ENCODE data around the gene UNC5C. TPM values are rescaled to one million over a fixed set of nuclear protein-coding genes. Genes with fewer than 3 reads are reported as not detected.

Gene UNC5C
- total RNA-seq: not detected
- total RNA-seq (2013): not detected

- 2% methylated on average over 37 of the region's 37 CpGs for WGBS (ENCODE audit: insufficient coverage)
- intact Hi-C loops (cut with micrococcal nuclease): no loop called here
Measured at GRCh38 chr4:95548738-95549245, at the start of gene UNC5C. Gene UNC5C, minus strand, starts transcription at chr4:95548973.

GRCh38 chr4:95596676-95597075, 47.9 kb upstream of the UNC5C start:
- TF ChIP-seq CTCF (IDR thresholded peaks at IDR 0.05): no peak
- Mint-ChIP-seq H3K36me3 (no peaks in the 10 kb centered on the region), H3K27me3 (ENCODE audit: low read depth in 2 of 2) (no peaks in the 10 kb centered on the region), H3K4me1 (no peaks in the 10 kb centered on the region), H3K9me3 (no peaks in the 10 kb centered on the region), H3K27ac (no peak overlapping the region), H3K4me3 (no peak overlapping the region)
- H3K4me3 ChIP-seq (ENCODE audit: low read length): no peak overlapping the region
- ATAC-seq (no peak), DNase-seq (no peak)
- no peaks in the 10 kb centered on the region for H3K27me3 ChIP-seq (ENCODE audit: control insufficient read depth, insufficient read depth, low read length)
- H3K36me3 ChIP-seq (ENCODE audit: control insufficient read depth, insufficient read depth, low read length): no peaks in the 10 kb centered on the region
- intact Hi-C loops (cut with micrococcal nuclease): no loop called here
- no peak overlapping the region for H3K27ac ChIP-seq (ENCODE audit: low read length)
- H3K9me3 ChIP-seq (ENCODE audit: control insufficient read depth, insufficient read depth, low read length): no peaks in the 10 kb centered on the region
- no peaks in the 10 kb centered on the region for H3K4me1 ChIP-seq (ENCODE audit: control insufficient read depth, insufficient read depth, low read length)
- 90% methylated on average over 5 of the region's 7 CpGs for WGBS (ENCODE audit: insufficient coverage)

More at GRCh38 chr4:95548738-95549245, at the start of gene UNC5C:
- Histone ChIP-seq H3K4me1 (ENCODE audit: control insufficient read depth, insufficient read depth, low read length) (peaks cover 17% of the 10 kb centered on the region), H3K36me3 (ENCODE audit: control insufficient read depth, insufficient read depth, low read length) (no peaks in the 10 kb centered on the region), H3K4me3 (ENCODE audit: low read length) (peak within 1 kb of the TSS; percentile 38), H3K9me3 (ENCODE audit: control insufficient read depth, insufficient read depth, low read length) (no peaks in the 10 kb centered on the region), H3K27me3 (ENCODE audit: control insufficient read depth, insufficient read depth, low read length) (peaks cover 5% of the 10 kb centered on the region), H3K27ac (ENCODE audit: low read length) (no peak within 1 kb of the TSS)
- peak in 1 of 3 donors; percentile 20 for ATAC-seq
- Mint-ChIP-seq H3K4me3 (peak within 1 kb of the TSS; percentile 90), H3K27me3 (ENCODE audit: low read depth in 2 of 2) (peaks cover 24 to 31% of the 10 kb centered on the region in 2 donors), H3K4me1 (peaks cover 12 to 19% of the 10 kb centered on the region in 2 donors), H3K9me3 (no peaks in the 10 kb centered on the region), H3K36me3 (no peaks in the 10 kb centered on the region), H3K27ac (peak within 1 kb of the TSS in 1 of 2 donors; percentile 66)
- DNase-seq: no peak
- no peak for TF ChIP-seq CTCF (IDR thresholded peaks at IDR 0.05)

GRCh38 chr4:95594629-95595028, 45.9 kb upstream of the UNC5C start:
- no peaks in the 10 kb centered on the region for H3K36me3 ChIP-seq (ENCODE audit: control insufficient read depth, insufficient read depth, low read length)
- H3K36me3 Mint-ChIP-seq: no peaks in the 10 kb centered on the region
- no peaks in the 10 kb centered on the region for H3K4me1 Mint-ChIP-seq
- H3K4me3 Mint-ChIP-seq: no peak overlapping the region
- no peaks in the 10 kb centered on the region for H3K9me3 Mint-ChIP-seq
- no peaks in the 10 kb centered on the region for H3K9me3 ChIP-seq (ENCODE audit: control insufficient read depth, insufficient read depth, low read length)
- no peaks in the 10 kb centered on the region for H3K4me1 ChIP-seq (ENCODE audit: control insufficient read depth, insufficient read depth, low read length)
- TF ChIP-seq CTCF (IDR thresholded peaks at IDR 0.05): no peak
- H3K27ac ChIP-seq (ENCODE audit: low read length): no peak overlapping the region
- no peaks in the 10 kb centered on the region for H3K27me3 Mint-ChIP-seq (ENCODE audit: low read depth in 2 of 2)
- H3K27ac Mint-ChIP-seq: no peak overlapping the region
- ATAC-seq (no peak), DNase-seq (no peak)
- WGBS (ENCODE audit: insufficient coverage): no CpG with 5 or more reads among the region's 1 CpG
- H3K4me3 ChIP-seq (ENCODE audit: low read length): no peak overlapping the region
- no peaks in the 10 kb centered on the region for H3K27me3 ChIP-seq (ENCODE audit: control insufficient read depth, insufficient read depth, low read length)
- intact Hi-C loops (cut with micrococcal nuclease): no loop called here

- Histone ChIP-seq H3K36me3 (ENCODE audit: control insufficient read depth, insufficient read depth, low read length) (no peaks in the 10 kb centered on the region), H3K9me3 (ENCODE audit: control insufficient read depth, insufficient read depth, low read length) (no peaks in the 10 kb centered on the region), H3K4me3 (ENCODE audit: low read length) (no peak overlapping the region), H3K4me1 (ENCODE audit: control insufficient read depth, insufficient read depth, low read length) (no peaks in the 10 kb centered on the region), H3K27me3 (ENCODE audit: control insufficient read depth, insufficient read depth, low read length) (no peaks in the 10 kb centered on the region), H3K27ac (ENCODE audit: low read length) (no peak overlapping the region)
- Mint-ChIP-seq H3K36me3 (no peaks in the 10 kb centered on the region), H3K4me1 (no peaks in the 10 kb centered on the region), H3K9me3 (no peaks in the 10 kb centered on the region), H3K4me3 (no peak overlapping the region), H3K27me3 (ENCODE audit: low read depth in 2 of 2) (no peaks in the 10 kb centered on the region), H3K27ac (no peak overlapping the region)
- no CpG with 5 or more reads among the region's 1 CpG for WGBS (ENCODE audit: insufficient coverage)
- DNase-seq: no peak
- intact Hi-C loops (cut with micrococcal nuclease): no loop called here
- no peak for ATAC-seq
- no peak for TF ChIP-seq CTCF (IDR thresholded peaks at IDR 0.05)
Measured at GRCh38 chr4:95594013-95594412, 45.2 kb upstream of the UNC5C start.
